Thoracic aorta (tissue), 2 donors: ENCODE measurements around the gene ATG4D. TPM values are rescaled to one million over a fixed set of nuclear protein-coding genes. Genes with fewer than 3 reads are reported as not detected.
"Not testable (repeated sequence)": the region's sequence is repeated elsewhere in the genome, so short reads cannot be mapped to it uniquely, and the experiment has no call there.

ENCODE experiments used
- ATAC-seq: fragments of 150-250 bp; one replicate; pipeline ENCODE4 v1.8.0; 2017; ENCODE audit warnings: low read depth; ENCODE audit not compliant: insufficient number of reproducible peaks, low FRiP score
- DNase-seq: peaks from one replicate; pipeline ENCODE4 v3.0.0-alpha.2; 2020; ENCODE audit warnings: low spot score
- H3K27ac ChIP-seq, 2 donors: fragments of 200-600 bp; sonication (generic); 1 replicate in 1 of 2; 2 replicates in 1 of 2; pipeline ENCODE4 v1.5.1; 2016; ENCODE audit warnings: mild to moderate bottlenecking in 2 of 2, moderate library complexity in 2 of 2
- H3K27me3 ChIP-seq: fragments of 200-600 bp; sonication (generic); replicated peaks from 2 replicates; pipeline ENCODE4 v1.6.0; 2016; ENCODE audit warnings: mild to moderate bottlenecking; ENCODE audit not compliant: insufficient read depth
- H3K36me3 ChIP-seq: fragments of 200-600 bp; sonication (generic); one replicate; pipeline ENCODE4 v1.5.1; 2016
- H3K4me1 ChIP-seq, 2 donors: fragments of 200-600 bp; sonication (generic); 1 replicate in 1 of 2; 2 replicates in 1 of 2; pipeline versions ENCODE4 v1.5.1 to v1.6.0; 2016; ENCODE audit warnings: low read depth in 2 of 2, mild to moderate bottlenecking in 1 of 2; ENCODE audit not compliant: control insufficient read depth in 1 of 2
- H3K4me3 ChIP-seq: fragments of 200-600 bp; sonication (generic); 2 replicates; pipeline ENCODE4 v1.5.1; 2016; ENCODE audit warnings: mild to moderate bottlenecking
- H3K9me3 ChIP-seq: fragments of 200-600 bp; sonication (generic); 2 replicates; pipeline ENCODE4 v1.5.1; 2016
- total RNA-seq, 2 donors: library from RNA; depleted of rRNA; stranded (reverse); fragments of >200 nt; gene quantifications; one replicate each; pipeline versions ENCODE4 v1.1.0 to v1.2.3, GENCODE V29; 2016
- TF ChIP-seq, protein P1 (sequence below): fragments of 200-600 bp; sonication (generic); IDR thresholded peaks from one replicate; pipeline ENCODE4 v1.5.1; 2019; ENCODE audit warnings: antibody characterized with exemption

ATG4D gene
- total RNA-seq, 2 donors from 2014 or later = 17.1 to 30.5 TPM

- H3K4me3 ChIP-seq = no peak overlapping the region
- H3K27ac ChIP-seq = no peak overlapping the region
- peaks cover 0 to 6% of the 10 kb centered on the region in 2 donors for H3K4me1 ChIP-seq
- no peaks in the 10 kb centered on the region for H3K9me3 ChIP-seq
- no peak for ATAC-seq
- H3K27me3 ChIP-seq = no peaks in the 10 kb centered on the region
- TF ChIP-seq, protein P1, sequence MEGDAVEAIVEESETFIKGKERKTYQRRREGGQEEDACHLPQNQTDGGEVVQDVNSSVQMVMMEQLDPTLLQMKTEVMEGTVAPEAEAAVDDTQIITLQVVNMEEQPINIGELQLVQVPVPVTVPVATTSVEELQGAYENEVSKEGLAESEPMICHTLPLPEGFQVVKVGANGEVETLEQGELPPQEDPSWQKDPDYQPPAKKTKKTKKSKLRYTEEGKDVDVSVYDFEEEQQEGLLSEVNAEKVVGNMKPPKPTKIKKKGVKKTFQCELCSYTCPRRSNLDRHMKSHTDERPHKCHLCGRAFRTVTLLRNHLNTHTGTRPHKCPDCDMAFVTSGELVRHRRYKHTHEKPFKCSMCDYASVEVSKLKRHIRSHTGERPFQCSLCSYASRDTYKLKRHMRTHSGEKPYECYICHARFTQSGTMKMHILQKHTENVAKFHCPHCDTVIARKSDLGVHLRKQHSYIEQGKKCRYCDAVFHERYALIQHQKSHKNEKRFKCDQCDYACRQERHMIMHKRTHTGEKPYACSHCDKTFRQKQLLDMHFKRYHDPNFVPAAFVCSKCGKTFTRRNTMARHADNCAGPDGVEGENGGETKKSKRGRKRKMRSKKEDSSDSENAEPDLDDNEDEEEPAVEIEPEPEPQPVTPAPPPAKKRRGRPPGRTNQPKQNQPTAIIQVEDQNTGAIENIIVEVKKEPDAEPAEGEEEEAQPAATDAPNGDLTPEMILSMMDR = no peak
- no peaks in the 10 kb centered on the region for H3K36me3 ChIP-seq
- DNase-seq = no peak
Observed at GRCh38 chr19:10532457-10532856, 11.2 kb upstream of the ATG4D start.

GRCh38 chr19:10533646-10534386, 9.9 kb upstream of the ATG4D start:
- Histone ChIP-seq H3K27me3 (no peaks in the 10 kb centered on the region), H3K27ac (peak overlapping the region in 1 of 2 donors; percentile 60), H3K36me3 (no peaks in the 10 kb centered on the region), H3K4me3 (no peak overlapping the region), H3K9me3 (no peaks in the 10 kb centered on the region), H3K4me1 (peaks cover 0 to 6% of the 10 kb centered on the region in 2 donors)
- no peak for DNase-seq
- ATAC-seq = peak; percentile 55
- TF ChIP-seq, protein P1 = no peak

DNA sequence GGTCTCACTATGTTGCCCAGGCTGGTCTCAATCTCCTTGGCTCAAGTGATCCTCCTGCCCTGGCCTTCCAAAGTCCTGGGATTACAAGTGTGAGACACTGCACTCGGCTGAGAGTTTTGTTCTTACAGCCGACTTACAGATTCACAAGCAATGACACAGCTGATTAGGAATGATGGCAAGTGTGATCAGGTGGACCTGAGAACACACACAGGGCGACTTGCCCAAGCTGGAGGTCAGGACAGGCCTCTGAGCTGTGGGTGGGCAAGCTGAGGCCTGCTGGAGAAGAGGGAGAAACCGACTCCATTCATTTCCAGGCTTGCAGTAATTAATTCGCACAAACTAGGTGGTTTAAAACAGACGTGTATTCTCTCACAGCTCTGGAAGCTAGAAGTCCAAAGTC, 8.1 kb upstream of the ATG4D start:
- no peak for ATAC-seq

DNA sequence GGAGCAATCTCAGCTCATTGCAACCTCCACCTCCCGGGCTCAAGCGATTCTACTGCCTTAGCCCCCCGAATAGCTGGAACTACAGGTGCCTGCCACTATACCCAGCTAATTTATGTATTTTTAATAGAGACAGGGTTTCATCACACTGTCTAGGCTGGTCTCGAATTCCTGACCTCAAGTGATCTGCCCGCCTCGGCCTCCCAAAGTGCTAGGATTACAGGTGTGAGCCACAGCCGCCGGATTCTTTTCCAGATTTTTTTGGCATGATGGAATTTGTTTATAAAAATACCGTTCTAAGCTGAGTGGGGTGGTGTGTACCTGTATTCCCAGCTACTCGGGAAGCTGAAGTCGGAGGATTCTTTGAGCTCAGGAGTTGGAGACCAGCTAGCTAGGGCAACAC, 6.0 kb upstream of the ATG4D start:
- TF ChIP-seq, protein P1 = no peak
- Histone ChIP-seq H3K9me3 (no peaks in the 10 kb centered on the region), H3K4me3 (no peak overlapping the region), H3K36me3 (no peaks in the 10 kb centered on the region), H3K27ac (no peak overlapping the region), H3K27me3 (no peaks in the 10 kb centered on the region), H3K4me1 (peaks cover 0 to 6% of the 10 kb centered on the region in 2 donors)
- DNase-seq = no peak
- no peak for ATAC-seq

More for the DNA sequence above, 8.1 kb upstream of the ATG4D start:
- Histone ChIP-seq H3K4me3 (no peak overlapping the region), H3K27ac (no peak overlapping the region), H3K4me1 (peaks cover 0 to 6% of the 10 kb centered on the region in 2 donors), H3K9me3 (no peaks in the 10 kb centered on the region), H3K27me3 (no peaks in the 10 kb centered on the region), H3K36me3 (no peaks in the 10 kb centered on the region)
- DNase-seq = no peak
- TF ChIP-seq, protein P1 = no peak

DNA sequence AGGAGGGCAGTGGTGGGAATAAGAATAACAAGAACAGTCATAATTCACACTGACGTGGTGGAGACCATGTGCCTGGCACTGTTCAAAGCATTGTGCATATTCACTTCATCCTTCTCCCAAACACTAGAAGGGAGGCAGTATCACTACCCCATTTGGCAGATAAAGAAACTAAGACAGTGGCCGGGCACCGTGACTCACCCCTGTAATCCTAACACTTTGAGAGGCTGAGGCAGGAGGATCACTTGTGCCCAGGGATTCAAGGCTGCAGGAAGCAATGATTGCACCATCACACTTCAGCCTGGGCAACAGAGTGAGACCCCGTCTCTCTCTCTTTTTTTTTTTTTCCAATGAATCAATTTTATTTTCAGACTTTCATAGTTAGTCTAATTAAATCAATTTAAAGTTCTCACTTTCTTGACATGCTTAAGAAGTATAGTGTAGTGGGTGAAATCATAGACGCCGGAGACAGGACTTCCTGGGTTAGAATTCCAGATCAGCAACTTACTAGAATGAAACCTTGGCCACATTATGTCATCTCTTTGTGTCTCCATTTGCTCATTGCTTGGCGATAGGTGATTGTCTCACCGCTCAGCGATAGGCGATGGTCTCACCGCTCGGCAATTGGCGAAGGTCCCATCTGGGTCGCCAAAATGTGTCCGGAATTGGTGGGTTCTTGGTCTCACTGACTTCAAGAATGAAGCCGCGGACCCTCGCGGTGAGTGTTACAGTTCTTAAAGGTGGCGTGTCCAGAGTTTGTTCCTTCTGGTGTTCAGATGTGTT, 5.3 kb upstream of the ATG4D start:
- no peaks in the 10 kb centered on the region for H3K9me3 ChIP-seq
- no peaks in the 10 kb centered on the region for H3K36me3 ChIP-seq
- H3K4me1 ChIP-seq = peaks cover 3 to 7% of the 10 kb centered on the region in 2 donors
- no peak for DNase-seq
- H3K27ac ChIP-seq = no peak overlapping the region
- ATAC-seq = no peak
- TF ChIP-seq, protein P1 = no peak
- H3K27me3 ChIP-seq = no peaks in the 10 kb centered on the region
- H3K4me3 ChIP-seq = no peak overlapping the region

- H3K27me3 ChIP-seq, H3K27ac ChIP-seq, H3K4me1 ChIP-seq, DNase-seq, H3K9me3 ChIP-seq, H3K36me3 ChIP-seq, H3K4me3 ChIP-seq, ATAC-seq: not testable (repeated sequence)
Observed at GRCh38 chr19:10539016-10539415, 4.7 kb upstream of the ATG4D start.
